ENCODE results near the gene PIAS3. TPM values are rescaled to one million over a fixed set of nuclear protein-coding genes. Genes with fewer than 3 reads are reported as not detected.
A peak's percentile ranks its signal among the peaks of the same experiment; 100 is the strongest.

PIAS3 gene
- total RNA-seq, 4 donors from 2014 or later = 10.2 to 88.6 (median 24.5) TPM

GRCh38 chr1:145879775-145880174 lies 20.9 kb upstream of the PIAS3 start:
- Histone ChIP-seq H3K27me3 (no peaks in the 10 kb centered on the region), H3K4me3 (no peak overlapping the region), H3K27ac (no peak overlapping the region), H3K36me3 (no peaks in the 10 kb centered on the region), H3K4me1 (no peaks in the 10 kb centered on the region), H3K9me3 (no peaks in the 10 kb centered on the region)
- intact Hi-C loops (cut with DNase I; ENCODE audit: low total_unique reads) = no loop called here
- TF ChIP-seq CTCF (IDR thresholded peaks at IDR 0.05) (no peak), POLR2A (IDR thresholded peaks at IDR 0.05) (no peak)
- no peak for DNase-seq

GRCh38 chr1:145878724-145879123 lies 19.8 kb upstream of the PIAS3 start:
- Histone ChIP-seq H3K4me3 (no peak overlapping the region), H3K9me3 (no peaks in the 10 kb centered on the region), H3K27ac (no peak overlapping the region), H3K36me3 (no peaks in the 10 kb centered on the region), H3K4me1 (no peaks in the 10 kb centered on the region), H3K27me3 (no peaks in the 10 kb centered on the region)
- TF ChIP-seq CTCF (IDR thresholded peaks at IDR 0.05) (no peak), POLR2A (IDR thresholded peaks at IDR 0.05) (no peak)
- DNase-seq = no peak
- intact Hi-C loops (cut with DNase I; ENCODE audit: low total_unique reads) = no loop called here

- H3K27me3 ChIP-seq = no peaks in the 10 kb centered on the region
- no peak for DNase-seq
- intact Hi-C loops (cut with DNase I; ENCODE audit: low total_unique reads) = no loop called here
- no peaks in the 10 kb centered on the region for H3K4me1 ChIP-seq
- no peaks in the 10 kb centered on the region for H3K36me3 ChIP-seq
- no peaks in the 10 kb centered on the region for H3K9me3 ChIP-seq
- TF ChIP-seq POLR2A (IDR thresholded peaks at IDR 0.05) = no peak
- no peak for TF ChIP-seq CTCF (IDR thresholded peaks at IDR 0.05)
- H3K4me3 ChIP-seq = no peak overlapping the region
- H3K27ac ChIP-seq = no peak overlapping the region
Measured at GRCh38 chr1:145877923-145878486, 19.1 kb upstream of the PIAS3 start.

GRCh38 chr1:145874646-145875045 lies 15.8 kb upstream of the PIAS3 start:
- Histone ChIP-seq H3K27ac (no peak overlapping the region), H3K4me1 (no peaks in the 10 kb centered on the region), H3K4me3 (no peak overlapping the region), H3K9me3 (no peaks in the 10 kb centered on the region), H3K36me3 (no peaks in the 10 kb centered on the region), H3K27me3 (no peaks in the 10 kb centered on the region)
- intact Hi-C loops (cut with DNase I; ENCODE audit: low total_unique reads) = no loop called here
- TF ChIP-seq POLR2A (IDR thresholded peaks at IDR 0.05) (no peak), CTCF (IDR thresholded peaks at IDR 0.05) (no peak)
- no peak for DNase-seq

GRCh38 chr1:145871994-145872924 lies 13.4 kb upstream of the PIAS3 start:
- no peaks in the 10 kb centered on the region for H3K36me3 ChIP-seq
- H3K4me3 ChIP-seq = peak overlapping the region; percentile 50 to 56
- intact Hi-C loops (cut with DNase I; ENCODE audit: low total_unique reads) = no loop called here
- H3K4me1 ChIP-seq = no peaks in the 10 kb centered on the region
- TF ChIP-seq POLR2A (IDR thresholded peaks at IDR 0.05) (peak in 1 of 2 donors; percentile 41), CTCF (IDR thresholded peaks at IDR 0.05) (no peak)
- no peaks in the 10 kb centered on the region for H3K9me3 ChIP-seq
- H3K27me3 ChIP-seq = no peaks in the 10 kb centered on the region
- DNase-seq = peak; percentile 77 to 82
- peak overlapping the region; percentile 94 for H3K27ac ChIP-seq

Measured in uterus (tissue), 4 donors.